LNCAP (cell line): ENCODE measurements around the gene SMPX.

Experiments
- TF ChIP-seq, protein P1 (sequence below): fragments of 450-650 bp; IDR thresholded peaks from 2 replicates; pipeline ENCODE4 v1.5.1; 2017; ENCODE audit warnings: mild to moderate bottlenecking

The SMPX gene

DNA sequence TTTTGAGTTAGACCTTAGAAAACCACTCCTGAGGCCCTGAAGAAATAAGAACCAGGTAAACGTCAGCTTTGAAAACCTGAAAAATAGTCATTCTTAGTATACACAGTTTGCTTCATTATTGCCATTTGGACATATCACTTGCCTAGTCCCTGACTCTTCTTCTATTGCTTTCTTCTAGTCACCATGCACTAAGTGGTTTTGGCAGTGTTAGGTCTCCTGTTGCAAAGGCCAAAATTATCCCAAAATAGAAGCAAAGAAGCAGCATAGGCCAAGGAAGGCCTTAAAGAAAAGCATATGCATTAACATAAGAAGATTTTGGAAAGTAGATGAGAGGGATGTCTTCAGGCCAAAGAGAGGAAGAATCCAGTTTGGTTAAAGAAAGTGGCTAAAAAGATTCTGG lies 24.1 kb upstream of the SMPX start:
- TF ChIP-seq, protein P1, sequence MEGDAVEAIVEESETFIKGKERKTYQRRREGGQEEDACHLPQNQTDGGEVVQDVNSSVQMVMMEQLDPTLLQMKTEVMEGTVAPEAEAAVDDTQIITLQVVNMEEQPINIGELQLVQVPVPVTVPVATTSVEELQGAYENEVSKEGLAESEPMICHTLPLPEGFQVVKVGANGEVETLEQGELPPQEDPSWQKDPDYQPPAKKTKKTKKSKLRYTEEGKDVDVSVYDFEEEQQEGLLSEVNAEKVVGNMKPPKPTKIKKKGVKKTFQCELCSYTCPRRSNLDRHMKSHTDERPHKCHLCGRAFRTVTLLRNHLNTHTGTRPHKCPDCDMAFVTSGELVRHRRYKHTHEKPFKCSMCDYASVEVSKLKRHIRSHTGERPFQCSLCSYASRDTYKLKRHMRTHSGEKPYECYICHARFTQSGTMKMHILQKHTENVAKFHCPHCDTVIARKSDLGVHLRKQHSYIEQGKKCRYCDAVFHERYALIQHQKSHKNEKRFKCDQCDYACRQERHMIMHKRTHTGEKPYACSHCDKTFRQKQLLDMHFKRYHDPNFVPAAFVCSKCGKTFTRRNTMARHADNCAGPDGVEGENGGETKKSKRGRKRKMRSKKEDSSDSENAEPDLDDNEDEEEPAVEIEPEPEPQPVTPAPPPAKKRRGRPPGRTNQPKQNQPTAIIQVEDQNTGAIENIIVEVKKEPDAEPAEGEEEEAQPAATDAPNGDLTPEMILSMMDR = no peak

- TF ChIP-seq, protein P1 = no peak
Observed at GRCh38 chrX:21781525-21781924, 23.6 kb upstream of the SMPX start.

- TF ChIP-seq, protein P1 = no peak
Observed at GRCh38 chrX:21779095-21779494, 21.2 kb upstream of the SMPX start.

GRCh38 chrX:21778236-21778635 lies 20.3 kb upstream of the SMPX start:
- TF ChIP-seq, protein P1 = no peak

GRCh38 chrX:21770631-21771321 lies 12.9 kb upstream of the SMPX start:
- TF ChIP-seq, protein P1 = no peak

DNA sequence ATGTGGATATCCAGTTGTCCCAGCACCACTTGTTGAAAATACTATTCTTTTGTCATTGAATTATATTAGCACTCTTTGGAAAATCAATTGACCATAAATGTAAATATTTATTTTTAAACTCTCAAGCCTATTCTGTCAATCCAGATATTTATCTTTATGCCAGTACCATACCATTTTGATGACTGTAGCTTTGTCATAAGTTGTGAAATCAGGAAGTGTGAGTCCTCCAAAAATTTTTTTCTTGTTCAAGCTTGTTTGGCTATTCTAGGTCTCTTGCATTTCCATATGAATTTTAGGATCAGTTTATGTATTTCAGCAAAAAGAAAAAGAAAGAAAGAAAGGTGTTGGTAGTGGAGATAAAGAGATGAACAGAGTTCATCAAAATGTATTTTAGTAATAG lies 8.2 kb upstream of the SMPX start:
- TF ChIP-seq, protein P1 = no peak

- TF ChIP-seq, protein P1 = no peak
Observed at GRCh38 chrX:21764008-21764407, 6.1 kb upstream of the SMPX start.

GRCh38 chrX:21758488-21758887 lies 572 bp upstream of the SMPX start:
- TF ChIP-seq, protein P1 = no peak
